Inferior parietal cortex (tissue), 1 donor: ENCODE data around the gene DMD.

ENCODE experiments used
- DNase-seq: peaks from one replicate; pipeline ENCODE4 v3.0.0-alpha.2; 2016; ENCODE audit errors: extremely low spot score

Gene DMD

GRCh38 chrX:31126205-31126604 is 2085.1 kb downstream of the DMD start:
- DNase-seq: no peak

- no peak for DNase-seq
Observed at GRCh38 chrX:31124536-31124935, 2086.8 kb downstream of the DMD start.

GRCh38 chrX:31123335-31123734 is 2088.0 kb downstream of the DMD start:
- DNase-seq: no peak

DNA sequence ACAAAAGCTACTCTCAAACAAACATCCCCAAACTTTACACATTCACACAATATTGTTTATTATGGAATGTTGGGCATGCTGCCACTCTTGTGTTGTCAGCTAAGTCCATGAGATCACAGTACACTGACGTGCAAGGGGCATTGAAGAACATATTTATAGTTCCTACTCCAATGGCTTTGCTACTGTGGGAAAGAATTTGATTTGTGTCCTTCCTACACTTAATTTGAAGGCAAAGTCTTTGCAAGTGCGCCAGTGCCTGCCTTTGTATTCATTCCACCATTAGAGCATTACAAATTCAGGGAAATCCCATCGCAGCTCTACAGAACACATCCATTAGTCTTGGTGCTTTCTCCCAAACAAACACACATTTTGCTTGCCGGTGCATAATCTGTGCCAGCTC is 2094.1 kb downstream of the DMD start:
- no peak for DNase-seq

- DNase-seq: no peak
Observed at GRCh38 chrX:31115398-31115797, 2096.0 kb downstream of the DMD start.

GRCh38 chrX:31114858-31115257 is 2096.5 kb downstream of the DMD start:
- no peak for DNase-seq

DNA sequence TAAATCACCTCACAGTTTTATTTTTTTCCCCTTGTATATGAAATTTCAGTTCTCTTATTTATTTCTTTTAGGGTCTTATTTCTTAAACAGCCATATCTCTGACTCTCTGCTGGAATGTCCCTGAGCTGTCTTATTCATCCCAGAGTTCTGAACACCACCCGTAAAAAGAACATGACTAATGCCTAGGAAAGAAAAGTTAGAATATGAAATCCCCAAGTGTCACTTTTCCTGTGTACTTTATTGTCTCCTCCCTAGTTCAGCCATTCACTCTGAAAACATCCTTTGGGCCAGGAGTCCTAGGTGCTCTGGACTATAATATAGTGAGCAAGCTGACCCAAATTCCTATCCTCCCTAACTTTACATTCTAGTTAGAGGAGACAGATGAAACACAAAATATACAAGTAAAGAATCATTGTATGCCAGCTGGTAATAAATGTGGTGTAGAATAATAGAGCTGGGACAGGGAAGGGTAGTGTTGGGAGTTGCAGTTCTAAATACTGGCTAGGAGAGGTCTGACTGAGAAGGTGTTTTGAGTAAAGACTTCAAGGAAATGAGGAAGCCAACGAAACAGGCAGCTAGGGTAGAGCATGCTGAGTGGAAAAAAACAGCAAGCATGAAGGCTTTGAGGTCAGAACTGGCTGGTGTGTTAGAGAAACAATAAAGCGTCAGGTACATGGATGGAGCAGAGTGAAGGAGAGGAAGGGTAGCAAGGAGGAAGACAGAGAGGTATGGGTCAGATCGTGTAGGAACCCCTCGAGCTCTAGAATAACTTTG is 2098.9 kb downstream of the DMD start:
- DNase-seq: no peak

DNA sequence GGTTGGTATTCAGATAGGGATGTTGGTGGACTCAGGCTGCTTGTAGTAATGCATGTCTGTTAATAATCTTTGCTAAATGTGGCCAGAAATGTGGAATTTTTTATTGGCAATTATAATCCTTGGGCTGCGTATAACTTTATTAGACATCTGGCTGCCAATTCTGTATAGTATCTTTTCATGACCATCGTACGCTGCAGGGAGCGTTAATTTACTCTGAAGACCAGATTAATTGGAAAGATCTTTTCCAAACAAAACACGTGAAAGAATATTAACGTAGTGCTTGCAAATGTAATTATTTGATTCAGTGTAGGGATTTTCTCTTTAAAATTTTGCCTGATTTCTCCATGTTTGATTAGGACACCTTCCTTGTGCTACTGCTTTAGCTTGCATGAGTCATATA is 2100.7 kb downstream of the DMD start:
- no peak for DNase-seq

DNA sequence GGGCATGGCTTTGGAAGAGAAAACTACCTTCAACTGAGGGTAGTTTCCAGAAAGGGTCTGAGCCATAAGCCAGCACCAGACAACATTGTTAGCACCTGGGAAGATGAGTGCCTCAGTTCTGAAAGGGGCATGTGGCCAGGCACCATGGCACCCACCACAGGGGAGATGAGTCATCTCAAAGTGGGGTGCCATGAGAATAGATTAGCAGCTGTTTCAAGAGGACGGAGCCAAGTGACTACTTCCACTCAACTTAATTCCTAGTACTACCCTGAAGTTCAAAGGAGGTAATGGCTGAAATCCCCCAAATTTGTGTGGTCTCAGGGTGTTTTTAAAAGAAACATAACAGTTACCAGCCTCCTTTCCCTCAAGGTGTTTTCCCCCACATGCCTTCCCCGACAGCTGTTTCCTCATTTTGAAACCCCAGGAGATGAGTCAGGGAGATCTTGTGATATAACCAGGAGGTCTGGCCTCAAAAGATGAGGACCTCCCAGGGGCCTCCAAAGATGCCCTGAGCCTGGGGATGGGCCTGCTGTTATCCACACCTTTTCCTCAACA is 2111.7 kb downstream of the DMD start:
- DNase-seq: no peak

DNA sequence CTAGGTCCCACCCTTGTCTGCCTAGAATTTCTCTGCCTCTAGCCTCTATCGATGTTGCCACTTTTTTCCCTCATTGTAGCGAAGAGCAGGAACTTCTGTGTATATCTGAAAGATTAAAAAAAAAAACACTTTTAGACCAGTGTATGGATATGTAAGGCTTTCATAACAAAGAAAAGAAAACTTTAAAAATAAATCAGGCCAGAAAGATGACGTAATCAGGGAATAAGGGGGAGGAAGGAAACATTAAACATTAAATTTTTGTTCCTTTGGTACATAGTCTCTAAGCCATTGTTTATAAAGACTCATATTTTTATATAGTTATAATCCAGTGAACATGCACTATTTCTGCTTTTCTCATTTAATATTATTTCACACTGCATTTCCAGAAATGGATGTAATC is 2113.3 kb downstream of the DMD start:
- DNase-seq: no peak

DNA sequence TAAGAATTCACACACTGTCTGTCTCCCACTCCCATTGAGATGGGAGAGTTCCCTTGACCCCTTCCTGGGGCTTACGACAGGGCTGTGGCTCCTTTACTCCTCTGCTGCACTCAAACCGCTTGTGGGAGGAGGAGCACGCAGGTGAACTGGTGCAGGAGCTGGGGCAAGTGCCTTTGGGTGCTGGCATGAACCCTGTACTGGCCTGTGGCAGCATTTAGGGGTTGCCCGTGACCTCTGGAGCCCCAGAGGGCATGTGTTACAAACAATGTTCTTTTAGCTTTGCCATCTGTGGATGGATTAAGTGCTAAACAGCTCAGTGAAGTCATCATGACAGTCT is 2117.7 kb downstream of the DMD start:
- no peak for DNase-seq

DNA sequence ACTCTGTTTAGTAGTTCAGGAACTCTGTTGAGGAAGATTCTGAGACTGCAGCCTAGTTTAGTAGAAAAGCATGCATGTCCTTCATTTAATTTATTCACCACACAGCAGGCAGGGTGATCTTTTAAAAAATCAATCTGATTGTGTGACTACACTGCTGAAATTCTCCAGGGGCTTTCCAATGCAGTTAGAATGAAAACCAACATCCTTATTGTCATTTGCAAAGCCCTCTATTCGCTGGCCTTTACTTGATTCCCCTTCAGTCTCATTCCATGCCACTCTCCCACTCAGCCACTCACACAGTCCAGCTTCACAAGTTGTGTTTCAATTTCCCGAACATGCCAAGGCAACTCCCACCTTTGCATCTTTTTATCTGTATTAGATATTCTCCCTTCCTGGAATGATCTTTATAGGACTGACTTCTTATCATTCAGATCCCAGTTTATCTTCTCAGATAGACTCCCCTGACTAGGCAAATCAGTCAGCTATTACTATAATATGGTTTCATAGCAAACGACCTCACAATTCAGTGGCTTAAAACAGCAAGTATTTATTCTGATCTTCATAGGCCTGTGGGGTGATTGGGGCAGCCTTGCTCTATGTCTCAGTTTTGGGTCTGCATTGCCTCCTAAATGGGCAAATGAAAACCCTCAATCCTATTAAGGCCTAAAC is 2118.2 kb downstream of the DMD start:
- DNase-seq: no peak

DNA sequence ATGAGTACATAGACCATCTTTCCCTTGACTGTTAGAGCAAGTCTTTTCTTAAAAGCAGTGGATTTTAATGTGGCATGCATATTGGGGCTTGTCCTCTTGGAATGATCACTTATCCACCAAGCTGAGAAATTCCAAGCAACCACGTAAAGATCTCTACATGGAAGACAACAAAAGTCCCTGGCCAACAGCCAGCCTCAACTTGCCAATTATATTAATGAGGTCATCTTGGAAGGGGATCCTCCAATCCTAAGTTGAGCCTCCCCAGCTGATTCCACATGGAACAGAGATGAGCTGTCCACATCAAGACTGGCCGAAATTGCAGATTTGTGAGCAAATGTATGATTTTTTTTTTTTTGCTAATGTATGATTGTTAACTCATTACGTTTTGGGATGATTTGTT is 2118.9 kb downstream of the DMD start:
- DNase-seq: no peak

DNA sequence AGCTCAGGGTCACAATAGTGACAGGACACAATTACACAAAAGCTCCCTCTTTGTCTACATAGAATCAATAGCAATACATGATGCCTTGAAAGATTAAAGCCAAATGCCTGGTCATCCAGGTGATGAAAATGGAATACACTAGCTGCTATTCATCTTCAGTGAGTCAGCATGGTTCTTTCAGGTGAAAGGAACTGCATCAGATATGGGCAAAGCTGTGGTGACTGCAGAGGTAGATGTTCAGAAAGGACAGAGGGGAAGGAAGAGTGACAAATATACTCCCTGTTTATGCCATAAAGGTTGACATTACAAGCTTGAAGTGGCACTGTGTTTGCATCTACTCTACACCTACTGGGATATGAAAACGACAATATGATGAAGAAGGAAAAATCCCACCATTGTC is 2119.5 kb downstream of the DMD start:
- no peak for DNase-seq

DNA sequence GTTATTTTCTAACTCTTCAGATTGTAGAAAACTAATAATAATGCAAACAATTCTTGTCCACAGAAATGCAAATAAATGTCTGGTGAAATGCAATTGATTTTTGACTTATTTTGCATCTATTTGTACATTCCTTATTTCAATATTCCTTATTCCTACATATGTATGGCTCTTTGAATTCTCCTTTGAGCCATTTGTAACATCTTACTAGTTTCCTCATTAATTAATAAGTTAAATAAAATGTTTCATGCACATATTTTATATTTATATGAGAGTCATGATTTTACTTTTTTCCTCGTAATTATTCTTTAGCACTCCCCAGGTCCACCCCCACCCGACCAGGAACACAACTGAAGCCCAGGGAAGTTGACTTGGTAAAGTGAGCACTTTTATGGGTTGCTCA is 2136.8 kb downstream of the DMD start:
- no peak for DNase-seq

DNA sequence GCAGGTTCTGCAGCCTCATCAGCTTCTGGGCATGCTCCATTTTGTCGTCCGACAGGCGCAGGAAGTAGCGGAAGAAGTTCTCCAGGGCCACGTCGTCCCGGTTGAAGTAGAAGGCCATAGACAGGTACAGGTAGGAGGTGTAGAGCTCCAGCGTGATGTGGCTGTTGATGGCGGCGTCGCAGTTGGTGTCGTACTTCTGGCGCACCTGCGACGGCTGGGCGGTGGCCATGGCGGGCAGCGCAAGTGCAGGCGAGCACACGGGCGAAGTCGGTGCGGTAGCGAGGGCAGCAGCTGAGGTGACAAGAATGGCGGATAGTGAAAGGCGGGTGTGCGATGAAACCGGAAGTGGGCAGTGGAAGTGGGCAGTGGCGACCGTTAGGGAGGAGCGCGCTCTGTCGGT is 2139.6 kb downstream of the DMD start, which contains the start of gene FTHL17:
Gene FTHL17, minus strand, starts transcription at position 317 of the 400 bp plus-strand sequence. Its CDS starts 88 bp downstream, at position 229.
- no peak for DNase-seq

GRCh38 chrX:31071262-31071661 is 2140.1 kb downstream of the DMD start:
- no peak for DNase-seq

DNA sequence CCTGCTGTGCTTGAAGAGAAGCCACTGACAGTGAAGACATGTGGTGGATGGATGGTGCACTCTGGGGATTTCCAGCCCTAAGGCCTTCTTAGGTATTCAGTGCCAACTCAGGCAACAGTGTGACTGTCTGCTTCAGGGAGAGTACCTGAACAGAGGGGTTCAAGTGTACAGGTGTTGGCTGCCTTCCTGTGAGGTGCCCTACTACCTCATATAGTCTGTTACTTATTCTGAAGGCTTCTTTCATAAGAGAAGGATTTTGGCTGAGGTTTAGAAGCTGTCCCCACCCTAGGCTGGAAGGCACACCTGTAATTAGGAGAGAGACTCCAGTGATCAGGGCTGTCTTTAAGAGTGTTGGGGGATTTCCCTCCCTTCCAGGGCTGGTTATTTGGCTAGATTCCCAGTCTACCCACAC is 2141.3 kb downstream of the DMD start:
- no peak for DNase-seq
